H9 (cell line): ENCODE results near the gene VAV2. TPM values are rescaled to one million over a fixed set of nuclear protein-coding genes. Genes with fewer than 3 reads are reported as not detected.

Experiments used
- DNase-seq: peaks from one replicate; pipeline ENCODE4 v3.0.0-alpha.2; 2017
- H2AFZ ChIP-seq: one replicate; pipeline ENCODE4 v1.6.1; 2013; ENCODE audit warnings: mild to moderate bottlenecking, low read length, control low read depth, moderate library complexity
- H2AK5ac ChIP-seq: 2 replicates; pipeline ENCODE4 v1.6.1; 2013; ENCODE audit warnings: low read length, control low read depth, mixed read lengths; ENCODE audit not compliant: insufficient read length
- H2BK120ac ChIP-seq: one replicate; pipeline ENCODE4 v1.6.1; 2013; ENCODE audit warnings: low read depth, mild to moderate bottlenecking, low read length, control low read depth, inconsistent platforms; ENCODE audit not compliant: poor library complexity, severe bottlenecking
- H2BK12ac ChIP-seq: 2 replicates; pipeline ENCODE4 v1.6.1; 2013; ENCODE audit warnings: low read length, control low read depth, mixed read lengths, low read depth; ENCODE audit not compliant: insufficient read length
- H2BK15ac ChIP-seq: 2 replicates; pipeline ENCODE4 v1.6.1; 2013; ENCODE audit warnings: low read depth, low read length, control low read depth
- H2BK20ac ChIP-seq: one replicate; pipeline ENCODE4 v1.6.1; 2013; ENCODE audit warnings: low read depth, mild to moderate bottlenecking, low read length, control low read depth, inconsistent platforms; ENCODE audit not compliant: poor library complexity, severe bottlenecking
- H2BK5ac ChIP-seq: 2 replicates; pipeline ENCODE4 v1.6.1; 2013; ENCODE audit warnings: low read length, control low read depth, mixed read lengths; ENCODE audit not compliant: insufficient read length
- H3K14ac ChIP-seq: 2 replicates; pipeline ENCODE4 v1.6.1; 2013; ENCODE audit warnings: low read length, control low read depth; ENCODE audit not compliant: insufficient read depth
- H3K18ac ChIP-seq: 2 replicates; pipeline ENCODE4 v1.6.1; 2013; ENCODE audit warnings: low read depth, mild to moderate bottlenecking, mixed read lengths, low read length, control low read depth; ENCODE audit not compliant: insufficient read length
- H3K23ac ChIP-seq: 2 replicates; pipeline ENCODE4 v1.6.1; 2013; ENCODE audit warnings: low read length, control low read depth, mixed read lengths, low read depth; ENCODE audit not compliant: insufficient read length
- H3K23me2 ChIP-seq: 2 replicates; pipeline ENCODE4 v1.6.1; 2013; ENCODE audit warnings: low read depth, mild to moderate bottlenecking, mixed read lengths, low read length, control low read depth; ENCODE audit not compliant: insufficient read length, poor library complexity, severe bottlenecking
- H3K27ac ChIP-seq: 2 replicates; pipeline ENCODE4 v1.5.1; 2013; ENCODE audit warnings: low read length, control low read depth, mixed read lengths, low read depth; ENCODE audit not compliant: insufficient read length
- H3K27me3 ChIP-seq: 2 replicates; pipeline ENCODE4 v1.6.1; 2013; ENCODE audit warnings: low read length, control low read depth, inconsistent platforms; ENCODE audit not compliant: insufficient read depth
- H3K4ac ChIP-seq: 2 replicates; pipeline ENCODE4 v1.6.1; 2013; ENCODE audit warnings: low read depth, mild to moderate bottlenecking, control low read depth, inconsistent platforms, low read length, moderate library complexity
- H3K4me1 ChIP-seq: 2 replicates; pipeline ENCODE4 v1.6.1; 2013; ENCODE audit warnings: low read length, control low read depth, inconsistent platforms; ENCODE audit not compliant: insufficient read depth
- H3K4me2 ChIP-seq: 2 replicates; pipeline ENCODE4 v1.6.1; 2013; ENCODE audit warnings: low read length, control low read depth, mixed read lengths; ENCODE audit not compliant: insufficient read length, insufficient read depth
- H3K56ac ChIP-seq: 2 replicates; pipeline ENCODE4 v1.6.1; 2013; ENCODE audit warnings: low read depth, mild to moderate bottlenecking, mixed read lengths, low read length, control low read depth; ENCODE audit not compliant: insufficient read length
- H3K79me1 ChIP-seq: 2 replicates; pipeline ENCODE4 v1.6.1; 2013; ENCODE audit warnings: low read depth, mild to moderate bottlenecking, moderate library complexity, low read length, control low read depth, inconsistent platforms; ENCODE audit not compliant: insufficient read depth, poor library complexity, severe bottlenecking
- H3K79me2 ChIP-seq: 2 replicates; pipeline ENCODE4 v1.6.1; 2013; ENCODE audit warnings: low read length, control low read depth, inconsistent platforms; ENCODE audit not compliant: insufficient read depth
- H3K9ac ChIP-seq: 2 replicates; pipeline ENCODE4 v1.6.1; 2013; ENCODE audit warnings: low read length, control low read depth, mixed read lengths; ENCODE audit not compliant: insufficient read length; ENCODE audit errors: extremely low read depth
- H3K9me3 ChIP-seq: one replicate; pipeline ENCODE4 v1.6.1; 2013; ENCODE audit warnings: low read depth, low read length, inconsistent platforms; ENCODE audit not compliant: control insufficient read depth
- H3T11ph ChIP-seq: one replicate; pipeline ENCODE4 v1.6.1; 2013; ENCODE audit warnings: mild to moderate bottlenecking, low read length, control low read depth, inconsistent platforms
- H4K20me1 ChIP-seq: one replicate; pipeline ENCODE4 v1.6.1; 2013; ENCODE audit not compliant: control insufficient read depth, insufficient read length, insufficient read depth
- H4K5ac ChIP-seq: 2 replicates; pipeline ENCODE4 v1.6.1; 2013; ENCODE audit warnings: low read depth, mild to moderate bottlenecking, mixed read lengths, low read length, control low read depth; ENCODE audit not compliant: insufficient read length
- H4K8ac ChIP-seq: replicated peaks from 2 replicates; pipeline ENCODE4 v1.6.1; 2013; ENCODE audit warnings: low read length, control low read depth, mixed read lengths, low read depth; ENCODE audit not compliant: insufficient read length
- H4K91ac ChIP-seq: 2 replicates; pipeline ENCODE4 v1.6.1; 2013; ENCODE audit warnings: low read depth, mild to moderate bottlenecking, moderate library complexity, mixed read lengths, low read length, control low read depth; ENCODE audit not compliant: insufficient read length
- H3K27ac Mint-ChIP-seq, 3 experiments: 2 replicates in 2 of 3; 3 replicates in 1 of 3; pipeline ENCODE4 v1.8.0; 2020 to 2021; ENCODE audit warnings: mixed read lengths in 3 of 3, mild to moderate bottlenecking in 1 of 3, moderate library complexity in 1 of 3
- H3K27me3 Mint-ChIP-seq: 2 replicates; pipeline ENCODE4 v1.8.0; 2021; ENCODE audit warnings: low read depth, mild to moderate bottlenecking, moderate library complexity, mixed read lengths
- H3K36me3 Mint-ChIP-seq, 3 experiments: 2 replicates in 2 of 3; 3 replicates in 1 of 3; pipeline ENCODE4 v1.8.0; 2020 to 2021; ENCODE audit warnings: low read depth in 3 of 3, mixed read lengths in 3 of 3; ENCODE audit not compliant: insufficient read depth in 1 of 3
- H3K4me1 Mint-ChIP-seq, 2 experiments: 2 replicates each; pipeline ENCODE4 v1.8.0; 2020; ENCODE audit warnings: mixed read lengths in 2 of 2
- H3K4me3 Mint-ChIP-seq, 2 experiments: 2 replicates in 1 of 2; 3 replicates in 1 of 2; pipeline ENCODE4 v1.8.0; 2020 to 2021; ENCODE audit warnings: mild to moderate bottlenecking in 2 of 2, mixed read lengths in 2 of 2, moderate library complexity in 1 of 2
- H3K9me3 Mint-ChIP-seq, 2 experiments: 2 replicates in 1 of 2; 3 replicates in 1 of 2; pipeline ENCODE4 v1.8.0; 2020; ENCODE audit warnings: mild to moderate bottlenecking in 2 of 2, mixed read lengths in 2 of 2, moderate library complexity in 1 of 2
- WGBS: extraction: QIAGEN DNeasy Blood & Tissue Kit; methylation state at CpG from one replicate; pipeline ENCODE4 v1.1.7; 2013; ENCODE audit warnings: missing lambda C conversion rate, low lambda C conversion rate, mixed read lengths; ENCODE audit not compliant: insufficient read length; ENCODE audit errors: extremely low coverage; 5-methylcytosine and 5-hydroxymethylcytosine counted together
- total RNA-seq: library from RNA; stranded (reverse); gene quantifications from 2 replicates; pipeline ENCODE4 v1.2.1, GENCODE V29; 2021
- TF ChIP-seq, protein P1 (sequence below): fragments of 200-600 bp; sonication (generic); conservative IDR thresholded peaks from 3 replicates; pipeline ENCODE4 v1.8.0; 2021; ENCODE audit warnings: antibody characterized with exemption, mild to moderate bottlenecking

The VAV2 gene
- total RNA-seq, 1 experiment from 2014 or later: 58.7 TPM

DNA sequence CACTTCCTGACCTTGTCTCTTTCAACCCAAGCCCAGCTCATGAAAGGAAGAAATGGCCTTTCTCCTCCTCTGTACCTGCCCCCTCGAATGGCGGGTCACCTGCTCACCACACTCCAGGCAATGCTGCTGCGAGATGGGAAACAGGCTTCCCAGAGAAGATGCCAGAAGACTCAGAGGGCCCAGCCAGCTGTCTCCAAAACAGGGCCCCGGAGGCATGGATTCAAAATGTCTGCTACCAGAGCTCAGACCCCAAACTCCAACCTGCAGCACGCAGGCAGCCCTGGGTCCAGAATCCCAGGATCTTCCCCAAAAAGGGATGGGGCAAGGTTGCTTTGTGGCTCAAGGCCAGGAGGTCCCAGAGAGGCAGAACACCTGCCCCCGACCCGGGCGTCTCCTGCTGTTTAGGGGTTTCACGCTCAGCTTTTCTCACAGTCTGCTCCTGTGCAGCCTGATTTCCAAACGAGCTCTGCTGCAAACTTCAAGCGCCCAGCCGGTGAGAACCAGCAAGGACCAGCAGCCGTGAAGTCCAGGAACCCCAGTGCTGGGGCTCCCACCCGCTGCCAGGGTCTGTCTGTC is 42.5 kb downstream of the VAV2 start:
- Histone ChIP-seq H3K56ac (no peak overlapping the region), H3K27me3 (no peaks in the 10 kb centered on the region), H3K23ac (no peak overlapping the region), H3K27ac (no peak overlapping the region), H4K20me1 (peaks cover 4% of the 10 kb centered on the region), H2BK5ac (no peak overlapping the region), H4K91ac (no peak overlapping the region), H4K5ac (no peak overlapping the region), H3T11ph (no peak overlapping the region), H2AK5ac (no peak overlapping the region), H2BK12ac (no peak overlapping the region), H3K14ac (0 out of 2 replicates have a peak overlapping the region, but pooled peaks have one; percentile 26), H3K79me1 (peaks cover 9% of the 10 kb centered on the region), H2BK120ac (no peak overlapping the region), H3K79me2 (peaks cover 7% of the 10 kb centered on the region; the same call in 1 of the 2 replicates), H3K4ac (no peak overlapping the region), H3K4me2 (no peak overlapping the region), H4K8ac (no peak overlapping the region), H2BK15ac (no peak overlapping the region), H2AFZ (no peak overlapping the region), H3K9ac (no peak overlapping the region), H3K4me1 (peaks cover 2% of the 10 kb centered on the region; the same call in 1 of the 2 replicates), H3K23me2 (no peaks in the 10 kb centered on the region), H2BK20ac (no peak overlapping the region), H3K9me3 (no peaks in the 10 kb centered on the region), H3K18ac (no peak overlapping the region)
- Mint-ChIP-seq H3K4me1 (peaks cover 29 to 34% of the 10 kb centered on the region in 2 experiments), H3K27me3 (no peaks in the 10 kb centered on the region), H3K9me3 (no peaks in the 10 kb centered on the region), H3K27ac (peak overlapping the region in 2 of 3 experiments; percentile 91 to 95; a peak in 4 of 7 replicates), H3K4me3 (no peak overlapping the region), H3K36me3 (peaks cover 0 to 17% (median 2%) of the 10 kb centered on the region in 3 experiments; a peak in 2 of 7 replicates)
- no CpG with 5 or more reads among the region's 14 CpGs for WGBS
- TF ChIP-seq, protein P1, sequence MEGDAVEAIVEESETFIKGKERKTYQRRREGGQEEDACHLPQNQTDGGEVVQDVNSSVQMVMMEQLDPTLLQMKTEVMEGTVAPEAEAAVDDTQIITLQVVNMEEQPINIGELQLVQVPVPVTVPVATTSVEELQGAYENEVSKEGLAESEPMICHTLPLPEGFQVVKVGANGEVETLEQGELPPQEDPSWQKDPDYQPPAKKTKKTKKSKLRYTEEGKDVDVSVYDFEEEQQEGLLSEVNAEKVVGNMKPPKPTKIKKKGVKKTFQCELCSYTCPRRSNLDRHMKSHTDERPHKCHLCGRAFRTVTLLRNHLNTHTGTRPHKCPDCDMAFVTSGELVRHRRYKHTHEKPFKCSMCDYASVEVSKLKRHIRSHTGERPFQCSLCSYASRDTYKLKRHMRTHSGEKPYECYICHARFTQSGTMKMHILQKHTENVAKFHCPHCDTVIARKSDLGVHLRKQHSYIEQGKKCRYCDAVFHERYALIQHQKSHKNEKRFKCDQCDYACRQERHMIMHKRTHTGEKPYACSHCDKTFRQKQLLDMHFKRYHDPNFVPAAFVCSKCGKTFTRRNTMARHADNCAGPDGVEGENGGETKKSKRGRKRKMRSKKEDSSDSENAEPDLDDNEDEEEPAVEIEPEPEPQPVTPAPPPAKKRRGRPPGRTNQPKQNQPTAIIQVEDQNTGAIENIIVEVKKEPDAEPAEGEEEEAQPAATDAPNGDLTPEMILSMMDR: no peak
- DNase-seq: no peak
